Peyer's patch (tissue), 4 donors: ENCODE data around the gene MAML2. TPM values are rescaled to one million over a fixed set of nuclear protein-coding genes. Genes with fewer than 3 reads are reported as not detected.
A peak's percentile ranks its signal among the peaks of the same experiment; 100 is the strongest.

Experiments
- DNase-seq, 3 donors: peaks; one replicate each; pipeline ENCODE4 v3.0.0-alpha.2; 2017 to 2019
- H3K27ac ChIP-seq, 4 donors: fragments of 200-600 bp; sonication (generic); one replicate each; pipeline ENCODE4 v1.5.1; 2016 to 2019
- H3K27me3 ChIP-seq, 2 donors: fragments of 200-600 bp; sonication (generic); one replicate each; pipeline ENCODE4 v1.5.1; 2019
- H3K36me3 ChIP-seq, 3 donors: fragments of 200-600 bp; sonication (generic); one replicate each; pipeline ENCODE4 v1.5.1; 2016 to 2019
- H3K4me1 ChIP-seq, 4 donors: fragments of 200-600 bp; sonication (generic); one replicate each; pipeline ENCODE4 v1.5.1; 2016 to 2019
- H3K4me3 ChIP-seq, 4 donors: fragments of 200-600 bp; sonication (generic); 1 replicate in 3 of 4; 2 replicates in 1 of 4; pipeline ENCODE4 v1.5.1; 2016 to 2019; ENCODE audit warnings: mild to moderate bottlenecking in 1 of 4
- H3K9me3 ChIP-seq, 4 donors: fragments of 200-600 bp; sonication (generic); one replicate each; pipeline ENCODE4 v1.5.1; 2016 to 2019; ENCODE audit warnings: mild to moderate bottlenecking in 1 of 4
- POLR2A ChIP-seq, 2 donors: fragments of 450-650 bp; IDR thresholded peaks; one replicate each; pipeline ENCODE4 v1.5.1; 2017; ENCODE audit warnings: antibody characterized with exemption in 2 of 2, mild to moderate bottlenecking in 2 of 2, moderate library complexity in 2 of 2
- total RNA-seq, 4 donors: library from RNA; depleted of rRNA; stranded (reverse); fragments of >200 nt; gene quantifications; one replicate each; pipeline ENCODE4 v1.1.0, GENCODE V29; 2016
- TF ChIP-seq, protein P1 (sequence below), 6 experiments: fragments of 450-650 bp in 4 of 6; fragments of 200-600 bp in 2 of 6; sonication (generic) in 1 of 6; IDR thresholded peaks; one replicate each; pipeline ENCODE4 v1.5.1; 2017 to 2019; ENCODE audit warnings: antibody characterized with exemption in 6 of 6, mild to moderate bottlenecking in 3 of 6, moderate library complexity in 1 of 6

Gene MAML2
- total RNA-seq, 4 donors from 2014 or later, result 8.4 to 60.2 (median 22.7) TPM

DNA sequence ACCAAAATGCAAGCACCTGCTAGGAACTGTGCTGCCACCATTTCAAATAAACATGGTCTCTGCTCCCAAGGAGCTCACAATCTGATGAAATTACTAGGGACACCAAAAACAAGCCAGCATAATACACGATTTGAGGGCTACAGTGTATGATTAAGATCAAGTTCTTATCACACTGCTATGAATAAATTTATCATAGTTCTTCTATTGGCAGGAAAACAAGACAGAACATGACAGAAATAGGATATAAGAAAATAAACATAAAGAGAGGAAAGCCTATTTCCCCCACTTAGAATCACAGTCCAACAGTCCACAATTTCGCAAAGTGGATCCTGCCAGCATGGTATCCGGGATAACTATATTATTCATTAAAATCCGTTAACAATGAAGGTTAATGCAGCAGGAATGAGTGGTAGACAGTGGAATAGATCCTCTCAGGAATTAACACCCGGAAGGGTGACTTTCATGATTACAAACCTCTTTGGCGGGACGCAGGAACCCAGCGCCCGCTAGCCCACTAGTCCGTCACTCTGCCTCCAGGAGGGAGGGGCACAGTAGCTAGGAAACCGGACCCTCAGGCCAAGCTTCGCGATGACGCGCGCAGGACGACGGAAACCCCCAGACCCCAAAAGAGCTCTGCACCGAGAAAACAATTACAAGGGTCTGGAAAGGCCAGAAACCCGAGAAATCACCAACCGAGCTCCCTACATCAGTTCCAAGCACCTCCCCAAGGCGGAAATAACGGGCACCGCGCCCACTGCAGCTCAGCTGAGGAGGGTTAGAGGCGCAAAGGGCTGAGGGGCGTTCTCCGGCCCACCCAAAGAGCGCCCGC is 46.1 kb upstream of the MAML2 start:
- TF ChIP-seq, protein P1, sequence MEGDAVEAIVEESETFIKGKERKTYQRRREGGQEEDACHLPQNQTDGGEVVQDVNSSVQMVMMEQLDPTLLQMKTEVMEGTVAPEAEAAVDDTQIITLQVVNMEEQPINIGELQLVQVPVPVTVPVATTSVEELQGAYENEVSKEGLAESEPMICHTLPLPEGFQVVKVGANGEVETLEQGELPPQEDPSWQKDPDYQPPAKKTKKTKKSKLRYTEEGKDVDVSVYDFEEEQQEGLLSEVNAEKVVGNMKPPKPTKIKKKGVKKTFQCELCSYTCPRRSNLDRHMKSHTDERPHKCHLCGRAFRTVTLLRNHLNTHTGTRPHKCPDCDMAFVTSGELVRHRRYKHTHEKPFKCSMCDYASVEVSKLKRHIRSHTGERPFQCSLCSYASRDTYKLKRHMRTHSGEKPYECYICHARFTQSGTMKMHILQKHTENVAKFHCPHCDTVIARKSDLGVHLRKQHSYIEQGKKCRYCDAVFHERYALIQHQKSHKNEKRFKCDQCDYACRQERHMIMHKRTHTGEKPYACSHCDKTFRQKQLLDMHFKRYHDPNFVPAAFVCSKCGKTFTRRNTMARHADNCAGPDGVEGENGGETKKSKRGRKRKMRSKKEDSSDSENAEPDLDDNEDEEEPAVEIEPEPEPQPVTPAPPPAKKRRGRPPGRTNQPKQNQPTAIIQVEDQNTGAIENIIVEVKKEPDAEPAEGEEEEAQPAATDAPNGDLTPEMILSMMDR (IDR thresholded peaks at IDR 0.05), result peak in 1 of 6 experiments; percentile 7
- no peak for TF ChIP-seq POLR2A (IDR thresholded peaks at IDR 0.05)
- Histone ChIP-seq H3K36me3 (no peaks in the 10 kb centered on the region), H3K27ac (peak overlapping the region; percentile 87 to 95 (median 89)), H3K27me3 (no peaks in the 10 kb centered on the region), H3K4me3 (peak overlapping the region; percentile 73 to 91 (median 80)), H3K9me3 (no peaks in the 10 kb centered on the region), H3K4me1 (peaks cover 0 to 19% (median 2%) of the 10 kb centered on the region in 4 donors)
- no peak for DNase-seq

DNA sequence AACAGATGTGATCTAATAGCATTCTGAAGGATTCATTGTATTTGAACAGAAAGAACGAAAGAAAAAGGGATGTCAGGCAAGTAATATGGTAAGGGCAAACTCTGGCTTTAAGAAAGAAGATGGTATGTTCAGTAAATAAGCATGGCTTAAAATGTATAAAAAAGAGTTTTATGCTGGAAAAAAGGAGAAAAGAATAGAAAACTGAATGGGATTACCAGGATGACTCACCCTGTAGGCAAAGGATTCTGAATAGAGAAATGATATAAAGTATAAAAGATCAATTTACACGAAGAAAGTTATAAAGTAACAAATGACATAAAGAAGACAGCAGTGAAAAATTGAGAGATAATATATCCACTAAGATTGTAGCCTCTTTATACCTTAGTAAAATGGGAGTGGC is 42.2 kb upstream of the MAML2 start:
- TF ChIP-seq, protein P1 (IDR thresholded peaks at IDR 0.05), result no peak
- TF ChIP-seq POLR2A (IDR thresholded peaks at IDR 0.05), result no peak
- peaks cover 0 to 16% (median 0%) of the 10 kb centered on the region in 3 donors for H3K36me3 ChIP-seq
- no peak for DNase-seq
- no peak overlapping the region for H3K27ac ChIP-seq
- no peak overlapping the region for H3K4me3 ChIP-seq
- no peaks in the 10 kb centered on the region for H3K27me3 ChIP-seq
- no peaks in the 10 kb centered on the region for H3K9me3 ChIP-seq
- H3K4me1 ChIP-seq, result peaks cover 0 to 11% (median 2%) of the 10 kb centered on the region in 4 donors

DNA sequence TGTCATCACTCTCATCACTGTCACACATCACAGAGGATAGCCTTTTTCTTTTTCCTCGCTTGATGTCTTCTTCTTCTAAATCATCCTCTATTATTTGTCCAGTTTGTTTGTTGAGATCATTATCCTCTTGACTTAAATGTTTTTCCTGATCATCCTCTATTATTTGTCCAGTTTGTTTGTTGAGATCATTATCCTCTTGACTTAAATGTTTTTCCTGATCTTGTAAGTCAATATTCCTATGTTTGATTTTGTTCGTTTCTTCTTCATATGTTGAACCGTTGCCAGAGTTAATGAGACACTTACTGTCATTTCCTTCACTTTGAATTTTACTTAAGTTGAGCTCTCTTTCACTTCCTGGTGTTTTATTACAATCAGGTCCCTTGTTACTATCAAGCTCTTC is 41.2 kb upstream of the MAML2 start:
- no peak overlapping the region for H3K27ac ChIP-seq
- TF ChIP-seq, protein P1 (IDR thresholded peaks at IDR 0.05), result no peak
- no peak for TF ChIP-seq POLR2A (IDR thresholded peaks at IDR 0.05)
- no peak for DNase-seq
- no peaks in the 10 kb centered on the region for H3K9me3 ChIP-seq
- peaks cover 0 to 11% (median 2%) of the 10 kb centered on the region in 4 donors for H3K4me1 ChIP-seq
- H3K36me3 ChIP-seq, result peaks cover 0 to 16% (median 0%) of the 10 kb centered on the region in 3 donors
- no peak overlapping the region for H3K4me3 ChIP-seq
- H3K27me3 ChIP-seq, result no peaks in the 10 kb centered on the region

DNA sequence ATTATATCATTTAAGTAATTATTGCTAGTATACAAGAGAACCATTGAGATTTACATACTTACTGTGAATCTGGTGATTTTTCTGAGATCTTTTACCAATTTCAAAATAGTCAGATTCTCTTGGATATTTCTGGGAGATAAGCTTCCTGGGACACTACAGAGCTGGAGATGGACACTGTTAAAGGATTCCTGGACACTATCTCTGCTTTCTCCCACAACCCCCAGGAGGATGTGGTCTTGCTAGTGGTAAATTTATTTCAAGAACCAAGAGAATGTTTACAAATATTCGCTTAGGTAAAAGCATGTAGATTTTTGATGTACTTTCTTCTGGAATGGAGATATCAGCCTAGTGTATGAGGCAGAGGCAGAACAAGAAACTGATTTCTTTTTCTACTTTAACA is 33.8 kb upstream of the MAML2 start:
- Histone ChIP-seq H3K27me3 (no peaks in the 10 kb centered on the region), H3K4me1 (no peaks in the 10 kb centered on the region), H3K36me3 (peaks cover 0 to 14% (median 0%) of the 10 kb centered on the region in 3 donors), H3K27ac (no peak overlapping the region), H3K9me3 (no peaks in the 10 kb centered on the region), H3K4me3 (no peak overlapping the region)
- TF ChIP-seq, protein P1 (IDR thresholded peaks at IDR 0.05), result no peak
- TF ChIP-seq POLR2A (IDR thresholded peaks at IDR 0.05), result no peak
- DNase-seq, result no peak

DNA sequence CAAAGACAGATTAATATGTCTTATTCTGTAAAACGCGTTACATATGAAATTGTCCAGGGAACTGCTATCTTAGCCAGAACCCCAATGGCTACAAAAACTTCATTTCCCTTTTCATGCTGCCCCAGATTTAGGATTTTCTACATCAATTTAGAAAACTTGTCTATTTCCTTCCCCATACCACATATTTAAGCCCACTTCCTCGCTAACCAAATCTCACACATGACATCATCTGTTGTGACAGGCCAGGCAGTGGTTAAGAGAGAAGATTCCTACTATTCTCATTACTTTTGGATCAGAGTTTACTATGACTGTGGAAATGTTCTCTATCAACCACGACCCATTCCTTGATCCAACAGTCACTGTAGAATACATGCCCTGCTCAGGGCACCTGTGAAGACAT is 30.8 kb upstream of the MAML2 start:
- Histone ChIP-seq H3K9me3 (no peaks in the 10 kb centered on the region), H3K4me3 (no peak overlapping the region), H3K36me3 (peaks cover 0 to 29% (median 0%) of the 10 kb centered on the region in 3 donors), H3K4me1 (no peaks in the 10 kb centered on the region), H3K27me3 (no peaks in the 10 kb centered on the region), H3K27ac (no peak overlapping the region)
- TF ChIP-seq, protein P1 (IDR thresholded peaks at IDR 0.05), result no peak
- TF ChIP-seq POLR2A (IDR thresholded peaks at IDR 0.05), result no peak
- no peak for DNase-seq
